GM12878 (cell line): Measurements from ENCODE around the gene RGL1. TPM values are rescaled to one million over a fixed set of nuclear protein-coding genes. Genes with fewer than 3 reads are reported as not detected.

Experiments used
- BCL3 ChIP-seq: IDR thresholded peaks from 2 replicates; pipeline ENCODE4 v1.6.1; 2011; ENCODE audit warnings: borderline replicate concordance, low read depth, mild to moderate bottlenecking, moderate library complexity, low read length; ENCODE audit not compliant: insufficient read depth, poor library complexity, severe bottlenecking
- BHLHE40 ChIP-seq, 2 experiments: fragments of 450-650 bp in 1 of 2; IDR thresholded peaks; 2 replicates each; pipeline ENCODE4 v1.6.1; 2011 to 2017; ENCODE audit warnings: low read depth in 2 of 2, borderline replicate concordance in 1 of 2, improper control_type of control experiment in 1 of 2, low read length in 1 of 2, mild to moderate bottlenecking in 1 of 2
- CREM ChIP-seq: IDR thresholded peaks from 2 replicates; pipeline ENCODE4 v1.6.1; 2014; ENCODE audit warnings: antibody characterized with exemption, low read depth
- GABPA ChIP-seq: IDR thresholded peaks from 2 replicates; pipeline ENCODE4 v1.6.1; 2014; ENCODE audit warnings: antibody characterized with exemption, low read depth, mild to moderate bottlenecking, inconsistent platforms
- MAX ChIP-seq: IDR thresholded peaks from 2 replicates; pipeline ENCODE4 v1.6.1; 2012; ENCODE audit warnings: low read depth, low read length, improper control_type of control experiment
- NFXL1 ChIP-seq: fragments of 450-650 bp; IDR thresholded peaks from 2 replicates; pipeline ENCODE4 v1.6.1; 2017; ENCODE audit warnings: antibody characterized with exemption, mild to moderate bottlenecking, borderline replicate concordance
- PML ChIP-seq: IDR thresholded peaks from 2 replicates; pipeline ENCODE4 v1.6.1; 2012; ENCODE audit warnings: low read length, inconsistent platforms
- POLR2AphosphoS5 ChIP-seq: IDR thresholded peaks from 2 replicates; pipeline ENCODE4 v1.6.1; 2011; ENCODE audit warnings: mild to moderate bottlenecking, low read length, inconsistent platforms
- RUNX3 ChIP-seq: IDR thresholded peaks from 2 replicates; pipeline ENCODE4 v1.6.1; 2012; ENCODE audit warnings: low read length, inconsistent platforms
- SIN3A ChIP-seq: IDR thresholded peaks from 2 replicates; pipeline ENCODE4 v1.6.1; 2012; ENCODE audit warnings: low read depth, low read length, improper control_type of control experiment
- SIX5 ChIP-seq: IDR thresholded peaks from 2 replicates; pipeline ENCODE4 v1.6.1; 2011; ENCODE audit warnings: mild to moderate bottlenecking, low read depth, low read length, moderate library complexity; ENCODE audit not compliant: severe bottlenecking
- SKIL ChIP-seq: fragments of 450-650 bp; IDR thresholded peaks from 2 replicates; pipeline ENCODE4 v1.6.1; 2017; ENCODE audit warnings: mild to moderate bottlenecking, low read depth, inconsistent platforms; ENCODE audit not compliant: poor library complexity, severe bottlenecking
- SUPT20H ChIP-seq: IDR thresholded peaks from 2 replicates; pipeline ENCODE4 v1.6.1; 2011; ENCODE audit warnings: low read depth, mild to moderate bottlenecking, low read length, moderate library complexity, borderline replicate concordance; ENCODE audit not compliant: control insufficient read depth
- ZBED1 ChIP-seq: IDR thresholded peaks from 2 replicates; pipeline ENCODE4 v1.6.1; 2016; ENCODE audit warnings: borderline replicate concordance
- polyA plus RNA-seq, 11 experiments: library from polyadenylated mRNA; depleted of rRNA in 4 of 11; unstranded in 6 of 11; stranded (reverse) in 5 of 11; fragments of >200 nt; fragmentation: Nextera tagmentation in 4 of 11; fragmentation: Illumina TruSeq in 1 of 11; extraction: Ambion mirVana in 4 of 11; extraction: Trizol in 1 of 11; gene quantifications; 1 replicate in 1 of 11; 2 replicates in 10 of 11; pipeline versions ENCODE4 v1.2.1 to v1.2.3, GENCODE V29; 2011 to 2016; ENCODE audit warnings: inconsistent platforms in 2 of 11, missing spikeins in 2 of 11, low read depth in 1 of 11
- total RNA-seq, 4 experiments: library from RNA; depleted of rRNA in 3 of 4; stranded (reverse); fragments of >200 nt in 3 of 4; fragmentation: Illumina TruSeq in 1 of 4; extraction: Trizol in 1 of 4; gene quantifications; 2 replicates each; pipeline versions ENCODE4 v1.2.1 to v1.2.3, GENCODE V29; 2013 to 2021
- TF ChIP-seq, protein P1 (sequence below): fragments of 450-650 bp; IDR thresholded peaks from 2 replicates; pipeline ENCODE4 v1.6.1; 2016; ENCODE audit warnings: mild to moderate bottlenecking
- TF ChIP-seq, protein P2 (sequence below): fragments of 450-650 bp; IDR thresholded peaks from 2 replicates; pipeline ENCODE4 v1.6.1; 2017; ENCODE audit warnings: mild to moderate bottlenecking, moderate library complexity
- TF ChIP-seq, protein P3 (sequence below): IDR thresholded peaks from 2 replicates; pipeline ENCODE4 v1.6.1; 2012; ENCODE audit warnings: low read depth, low read length, improper control_type of control experiment
- TF ChIP-seq, protein P4 (sequence below): fragments of 450-650 bp; IDR thresholded peaks from 2 replicates; pipeline ENCODE4 v1.6.1; 2017; ENCODE audit warnings: borderline replicate concordance

The RGL1 gene
- total and polyA plus RNA-seq, 10 of the 15 experiments (the other 5 are each of a cell fraction or from before 2014, with no cell fraction given): 8.1 to 25.0 (median 19.0) TPM

- TF ChIP-seq RUNX3: peak; percentile 88
- TF ChIP-seq BCL3: no peak
- no peak for TF ChIP-seq CREM
- TF ChIP-seq SKIL: no peak
- TF ChIP-seq, protein P1, sequence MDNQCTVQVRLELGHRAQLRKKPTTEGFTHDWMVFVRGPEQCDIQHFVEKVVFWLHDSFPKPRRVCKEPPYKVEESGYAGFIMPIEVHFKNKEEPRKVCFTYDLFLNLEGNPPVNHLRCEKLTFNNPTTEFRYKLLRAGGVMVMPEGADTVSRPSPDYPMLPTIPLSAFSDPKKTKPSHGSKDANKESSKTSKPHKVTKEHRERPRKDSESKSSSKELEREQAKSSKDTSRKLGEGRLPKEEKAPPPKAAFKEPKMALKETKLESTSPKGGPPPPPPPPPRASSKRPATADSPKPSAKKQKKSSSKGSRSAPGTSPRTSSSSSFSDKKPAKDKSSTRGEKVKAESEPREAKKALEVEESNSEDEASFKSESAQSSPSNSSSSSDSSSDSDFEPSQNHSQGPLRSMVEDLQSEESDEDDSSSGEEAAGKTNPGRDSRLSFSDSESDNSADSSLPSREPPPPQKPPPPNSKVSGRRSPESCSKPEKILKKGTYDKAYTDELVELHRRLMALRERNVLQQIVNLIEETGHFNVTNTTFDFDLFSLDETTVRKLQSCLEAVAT: peak; percentile 46; the same call in 1 of the 2 replicates
- TF ChIP-seq PML: no peak
- peak; percentile 72 to 79; a peak in 3 of 4 replicates for TF ChIP-seq BHLHE40 (IDR thresholded peaks at IDR 0.05; ENCODE audit: borderline replicate concordance in 1 of 2, low read depth in 2 of 2, low read length in 1 of 2)
- no peak for TF ChIP-seq POLR2AphosphoS5
- no peak for TF ChIP-seq SUPT20H
- TF ChIP-seq GABPA: no peak
- TF ChIP-seq, protein P2, sequence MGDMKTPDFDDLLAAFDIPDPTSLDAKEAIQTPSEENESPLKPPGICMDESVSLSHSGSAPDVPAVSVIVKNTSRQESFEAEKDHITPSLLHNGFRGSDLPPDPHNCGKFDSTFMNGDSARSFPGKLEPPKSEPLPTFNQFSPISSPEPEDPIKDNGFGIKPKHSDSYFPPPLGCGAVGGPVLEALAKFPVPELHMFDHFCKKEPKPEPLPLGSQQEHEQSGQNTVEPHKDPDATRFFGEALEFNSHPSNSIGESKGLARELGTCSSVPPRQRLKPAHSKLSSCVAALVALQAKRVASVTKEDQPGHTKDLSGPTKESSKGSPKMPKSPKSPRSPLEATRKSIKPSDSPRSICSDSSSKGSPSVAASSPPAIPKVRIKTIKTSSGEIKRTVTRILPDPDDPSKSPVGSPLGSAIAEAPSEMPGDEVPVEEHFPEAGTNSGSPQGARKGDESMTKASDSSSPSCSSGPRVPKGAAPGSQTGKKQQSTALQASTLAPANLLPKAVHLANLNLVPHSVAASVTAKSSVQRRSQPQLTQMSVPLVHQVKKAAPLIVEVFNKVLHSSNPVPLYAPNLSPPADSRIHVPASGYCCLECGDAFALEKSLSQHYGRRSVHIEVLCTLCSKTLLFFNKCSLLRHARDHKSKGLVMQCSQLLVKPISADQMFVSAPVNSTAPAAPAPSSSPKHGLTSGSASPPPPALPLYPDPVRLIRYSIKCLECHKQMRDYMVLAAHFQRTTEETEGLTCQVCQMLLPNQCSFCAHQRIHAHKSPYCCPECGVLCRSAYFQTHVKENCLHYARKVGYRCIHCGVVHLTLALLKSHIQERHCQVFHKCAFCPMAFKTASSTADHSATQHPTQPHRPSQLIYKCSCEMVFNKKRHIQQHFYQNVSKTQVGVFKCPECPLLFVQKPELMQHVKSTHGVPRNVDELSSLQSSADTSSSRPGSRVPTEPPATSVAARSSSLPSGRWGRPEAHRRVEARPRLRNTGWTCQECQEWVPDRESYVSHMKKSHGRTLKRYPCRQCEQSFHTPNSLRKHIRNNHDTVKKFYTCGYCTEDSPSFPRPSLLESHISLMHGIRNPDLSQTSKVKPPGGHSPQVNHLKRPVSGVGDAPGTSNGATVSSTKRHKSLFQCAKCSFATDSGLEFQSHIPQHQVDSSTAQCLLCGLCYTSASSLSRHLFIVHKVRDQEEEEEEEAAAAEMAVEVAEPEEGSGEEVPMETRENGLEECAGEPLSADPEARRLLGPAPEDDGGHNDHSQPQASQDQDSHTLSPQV: no peak
- no peak for TF ChIP-seq NFXL1
- TF ChIP-seq, protein P3, sequence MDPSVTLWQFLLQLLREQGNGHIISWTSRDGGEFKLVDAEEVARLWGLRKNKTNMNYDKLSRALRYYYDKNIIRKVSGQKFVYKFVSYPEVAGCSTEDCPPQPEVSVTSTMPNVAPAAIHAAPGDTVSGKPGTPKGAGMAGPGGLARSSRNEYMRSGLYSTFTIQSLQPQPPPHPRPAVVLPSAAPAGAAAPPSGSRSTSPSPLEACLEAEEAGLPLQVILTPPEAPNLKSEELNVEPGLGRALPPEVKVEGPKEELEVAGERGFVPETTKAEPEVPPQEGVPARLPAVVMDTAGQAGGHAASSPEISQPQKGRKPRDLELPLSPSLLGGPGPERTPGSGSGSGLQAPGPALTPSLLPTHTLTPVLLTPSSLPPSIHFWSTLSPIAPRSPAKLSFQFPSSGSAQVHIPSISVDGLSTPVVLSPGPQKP: no peak
- TF ChIP-seq SIN3A: no peak
- TF ChIP-seq, protein P4, sequence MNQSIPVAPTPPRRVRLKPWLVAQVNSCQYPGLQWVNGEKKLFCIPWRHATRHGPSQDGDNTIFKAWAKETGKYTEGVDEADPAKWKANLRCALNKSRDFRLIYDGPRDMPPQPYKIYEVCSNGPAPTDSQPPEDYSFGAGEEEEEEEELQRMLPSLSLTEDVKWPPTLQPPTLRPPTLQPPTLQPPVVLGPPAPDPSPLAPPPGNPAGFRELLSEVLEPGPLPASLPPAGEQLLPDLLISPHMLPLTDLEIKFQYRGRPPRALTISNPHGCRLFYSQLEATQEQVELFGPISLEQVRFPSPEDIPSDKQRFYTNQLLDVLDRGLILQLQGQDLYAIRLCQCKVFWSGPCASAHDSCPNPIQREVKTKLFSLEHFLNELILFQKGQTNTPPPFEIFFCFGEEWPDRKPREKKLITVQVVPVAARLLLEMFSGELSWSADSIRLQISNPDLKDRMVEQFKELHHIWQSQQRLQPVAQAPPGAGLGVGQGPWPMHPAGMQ: no peak
- no peak for TF ChIP-seq SIX5
- TF ChIP-seq MAX: no peak
- no peak for TF ChIP-seq ZBED1
These were observed 5.2 kb downstream of the RGL1 start (continued) for GRCh38 chr1:183810121-183810520.
